ENCODE results near the gene ANK2.
"Not testable (repeated sequence)": the region's sequence is repeated elsewhere in the genome, so short reads cannot be mapped to it uniquely, and the experiment has no call there.

Gene ANK2

DNA sequence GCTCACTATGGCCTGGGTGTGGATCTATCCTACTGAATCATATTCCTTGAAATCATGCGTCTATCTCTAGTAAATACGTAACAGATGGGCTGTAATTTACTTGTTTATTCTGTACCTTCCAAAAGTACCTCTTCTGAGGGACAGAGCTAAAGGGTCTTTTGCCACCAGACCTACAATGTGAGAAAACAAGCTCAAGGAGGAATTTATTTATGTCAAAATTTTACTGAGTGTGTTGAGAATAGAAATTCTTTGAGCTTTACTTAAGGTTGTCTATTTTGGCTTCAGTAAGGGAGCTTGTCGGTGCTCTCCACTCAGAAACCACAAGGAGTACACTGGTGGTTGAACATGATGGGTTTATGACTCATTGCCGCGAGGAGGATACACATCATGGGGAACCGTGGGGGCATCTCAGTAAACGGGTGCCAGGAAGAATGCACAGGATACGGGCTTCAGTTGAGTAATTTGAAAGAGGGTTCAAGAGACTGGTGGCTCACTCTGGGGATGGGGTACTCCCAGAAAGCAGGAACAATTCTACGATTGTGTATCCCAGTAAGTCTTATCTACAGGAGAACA is 3.0 kb downstream of the ANK2 start:
- no peak for DNase-seq (ENCODE audit: low read depth)

DNA sequence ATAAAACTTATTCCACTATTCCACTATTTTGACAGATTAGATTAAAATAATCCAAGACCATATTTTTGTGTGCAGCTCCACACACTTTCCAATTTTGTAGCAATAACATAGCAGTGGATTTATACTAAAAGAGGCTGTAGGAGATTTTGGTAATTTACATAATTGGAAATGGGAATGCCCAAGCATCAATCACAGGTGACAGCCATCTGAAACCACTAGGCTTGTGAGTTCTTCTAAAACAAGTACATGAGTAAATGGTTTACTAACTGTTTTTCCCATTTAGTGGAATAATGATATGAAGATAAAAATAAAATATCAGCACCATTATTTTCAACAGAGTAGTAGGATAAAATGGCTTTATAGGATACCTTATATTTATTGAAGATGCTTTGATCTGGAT is 4.4 kb downstream of the ANK2 start:
- no peak for DNase-seq (ENCODE audit: low read depth)

DNA sequence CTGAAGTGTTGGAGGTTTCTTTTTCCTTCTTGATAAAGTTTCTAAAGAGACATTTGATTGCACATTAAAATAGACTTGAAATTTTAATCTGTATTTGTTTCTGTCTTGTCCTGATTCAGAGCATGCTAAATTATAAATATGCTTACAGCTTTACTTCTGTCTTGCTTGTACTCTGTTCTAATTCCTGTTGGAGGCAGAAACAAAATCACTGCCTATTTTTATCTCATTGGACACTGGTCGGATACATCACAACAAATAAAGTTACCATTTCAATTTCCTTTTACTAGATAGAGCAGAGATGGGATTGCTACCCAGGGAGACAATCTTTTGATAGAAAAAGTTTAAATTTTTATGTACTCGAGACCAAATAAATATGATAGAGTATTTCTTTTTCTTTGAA is 6.9 kb downstream of the ANK2 start:
- no peak for DNase-seq (ENCODE audit: low read depth)

DNA sequence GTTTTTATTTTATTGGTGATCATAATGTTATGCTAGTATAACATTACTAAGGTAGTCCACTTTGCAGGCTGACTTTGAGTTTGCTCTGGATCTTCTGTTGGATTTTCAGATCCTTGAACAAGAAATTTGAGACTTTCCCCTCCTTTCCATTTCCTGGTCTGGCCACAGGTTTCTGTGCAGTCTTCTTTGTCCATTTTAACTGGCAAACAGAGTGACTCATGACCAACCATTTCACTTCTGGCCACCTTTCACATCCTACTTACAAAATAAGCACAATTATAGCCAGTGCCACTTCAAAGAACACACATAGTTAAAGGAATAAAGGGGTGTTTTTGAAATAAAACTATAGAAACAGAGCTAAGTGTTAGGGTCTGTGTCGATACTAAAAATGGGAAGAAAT is 8.4 kb downstream of the ANK2 start:
- no peak for DNase-seq (ENCODE audit: low read depth)

DNA sequence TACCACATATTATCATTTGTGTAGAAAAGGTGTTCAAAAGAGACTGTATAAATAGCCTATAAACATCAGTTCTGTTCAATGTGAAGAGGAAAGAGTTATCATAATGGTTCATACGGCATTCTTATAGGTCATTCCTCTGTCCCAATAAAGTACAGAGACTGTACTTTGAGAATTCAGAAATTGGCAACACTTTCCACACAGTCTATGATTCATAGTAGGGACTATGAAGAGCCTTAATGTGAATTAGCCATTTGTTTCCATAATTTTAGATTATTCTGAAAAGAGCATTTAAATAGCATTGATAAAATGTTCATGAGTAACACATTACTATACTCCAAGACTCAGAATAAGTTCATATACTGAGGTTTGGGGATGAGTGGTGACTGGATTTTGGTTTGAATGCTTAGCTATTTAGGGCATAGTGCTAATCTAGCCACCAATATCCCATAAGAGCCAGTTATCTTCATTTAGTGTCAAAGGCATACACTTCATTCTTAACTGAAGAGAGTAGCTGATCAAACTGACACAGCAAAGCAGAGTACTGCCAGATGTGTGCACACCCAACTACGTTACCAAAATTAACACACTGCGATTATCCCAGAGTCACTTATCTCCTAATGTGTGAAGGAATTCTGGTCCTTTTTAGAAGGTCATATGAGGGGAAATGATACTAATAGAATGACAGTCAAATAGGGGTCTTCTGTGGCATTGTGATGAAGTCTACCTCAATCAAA is 10.2 kb downstream of the ANK2 start:
- no peak for DNase-seq (ENCODE audit: low read depth)

DNA sequence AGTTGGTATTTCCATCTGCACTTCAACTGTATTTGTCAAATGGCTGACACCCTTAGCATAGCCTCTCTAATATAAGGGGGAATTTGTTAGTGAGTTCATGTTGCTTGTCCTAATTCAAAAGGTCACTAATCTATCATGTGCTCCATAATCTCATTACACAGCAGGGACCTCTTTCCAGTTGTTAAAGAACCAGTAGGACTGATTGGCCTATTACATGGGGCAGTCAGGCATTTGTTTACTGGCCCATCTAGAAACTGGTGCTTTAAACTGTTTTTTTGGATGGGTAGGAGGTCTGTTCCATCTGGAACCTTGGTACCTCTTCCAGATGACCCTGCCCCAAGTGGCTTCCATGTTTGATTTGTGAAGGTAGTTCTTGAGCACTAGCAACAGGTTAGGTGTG is 11.4 kb downstream of the ANK2 start:
- no peak for DNase-seq (ENCODE audit: low read depth)

DNA sequence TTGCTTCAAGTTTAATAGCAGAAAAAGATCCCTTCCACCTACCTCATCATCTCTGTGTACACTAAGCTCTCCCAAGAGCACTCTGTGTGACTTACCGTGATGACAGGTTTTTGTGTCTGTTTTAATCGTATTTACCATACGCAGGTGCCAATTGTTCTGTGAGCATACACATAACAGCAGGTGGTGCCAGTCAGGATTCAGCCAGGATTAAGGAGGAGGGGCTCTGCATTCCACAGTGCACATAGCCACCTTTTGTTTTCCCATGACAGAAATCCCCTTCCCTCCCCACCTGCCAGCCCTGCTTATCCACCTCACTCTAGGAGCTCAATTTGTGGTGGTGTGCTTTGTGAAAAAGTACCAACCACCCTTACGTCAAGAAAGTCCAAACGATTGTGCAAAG is 14.8 kb downstream of the ANK2 start:
- no peak for DNase-seq (ENCODE audit: low read depth)

DNA sequence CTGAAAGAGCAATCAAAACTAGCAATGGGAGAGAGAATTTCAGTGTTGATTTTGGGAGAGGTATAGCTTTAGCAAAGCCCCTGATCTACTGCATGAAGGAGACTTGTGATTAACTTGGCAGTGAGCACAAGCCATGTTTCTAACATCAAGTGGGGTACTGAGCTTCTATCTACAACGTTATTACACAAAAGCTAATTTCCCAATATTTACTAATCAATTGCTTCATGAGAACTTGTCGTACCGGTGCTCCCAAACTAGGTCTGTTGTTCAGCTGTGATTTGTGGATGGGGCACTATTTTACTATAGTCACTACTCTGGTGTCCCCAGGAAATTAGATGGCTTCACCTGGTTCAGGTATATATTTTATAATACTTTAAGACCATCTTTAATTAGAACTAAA is 16.2 kb downstream of the ANK2 start:
- no peak for DNase-seq (ENCODE audit: low read depth)

DNA sequence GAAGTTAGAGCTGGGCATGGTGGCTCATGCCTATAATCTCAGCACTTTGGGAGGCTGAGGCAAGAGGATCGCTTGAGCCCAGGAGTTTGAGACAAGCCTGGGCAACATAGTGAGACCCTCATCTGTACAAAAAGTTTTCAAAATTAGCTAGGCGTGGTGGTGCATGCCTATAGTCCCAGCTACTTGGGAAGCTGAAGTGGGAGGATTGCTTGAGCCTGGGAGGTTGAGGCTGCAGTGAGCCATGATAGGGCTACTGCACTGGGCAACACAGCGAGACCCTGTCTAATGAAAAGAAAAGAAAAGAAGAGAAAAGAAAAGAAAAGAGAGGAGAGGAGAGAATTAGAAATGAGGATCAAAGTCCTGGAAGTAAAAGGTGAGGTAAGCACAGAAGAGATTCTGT is 19.3 kb downstream of the ANK2 start:
- not testable (repeated sequence) for DNase-seq (ENCODE audit: low read depth)

DNA sequence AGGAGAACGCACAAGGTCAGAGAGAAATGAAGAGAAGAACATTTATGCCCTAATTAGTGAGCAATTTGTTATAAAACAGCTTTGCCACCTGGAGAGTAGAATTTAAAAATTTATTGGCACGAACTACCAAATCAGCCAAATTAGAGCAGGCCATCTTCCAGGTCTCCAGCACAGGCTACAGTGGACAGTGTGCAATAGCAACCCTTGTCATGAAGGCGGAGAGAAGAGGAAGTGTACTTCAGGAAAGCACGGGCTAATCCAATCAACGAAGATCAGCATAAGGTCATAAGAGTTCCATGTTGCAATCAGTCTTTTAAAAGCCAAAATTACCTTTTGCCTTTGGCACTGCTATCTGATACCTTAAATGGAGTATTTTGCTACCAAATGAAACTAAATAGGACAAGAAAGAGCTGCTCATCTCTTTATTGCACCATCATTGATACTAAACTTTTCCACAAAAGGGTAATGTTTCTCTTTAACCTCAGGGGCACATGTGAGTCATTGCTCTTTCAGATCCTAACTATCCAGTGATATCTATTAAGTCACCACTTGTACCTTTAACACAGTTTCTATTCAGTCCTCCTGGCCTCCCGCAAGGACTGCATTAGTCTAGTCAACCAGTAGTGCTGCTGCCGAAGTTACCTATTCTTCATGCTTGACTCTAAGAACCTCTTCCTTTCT is 19.9 kb downstream of the ANK2 start:
- no peak for DNase-seq (ENCODE audit: low read depth)

DNA sequence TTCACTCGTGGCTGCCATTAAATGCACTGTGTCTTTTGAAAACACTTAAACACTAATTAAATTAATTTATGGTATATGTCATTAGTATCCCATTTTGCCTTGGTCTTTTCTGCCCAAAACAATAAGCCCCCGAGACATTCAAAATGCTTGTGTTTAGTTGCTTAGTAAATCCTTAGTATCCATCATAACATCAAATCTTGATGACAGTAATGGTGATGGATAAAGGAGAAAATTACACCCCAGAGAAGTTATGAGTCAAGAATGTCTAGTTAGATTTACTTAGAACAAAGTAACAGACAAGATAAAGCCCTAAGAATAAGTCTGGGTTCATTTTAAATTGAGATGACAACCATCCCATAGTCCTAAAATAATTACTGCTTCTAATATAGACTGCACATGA is 21.3 kb downstream of the ANK2 start:
- no peak for DNase-seq (ENCODE audit: low read depth)

DNA sequence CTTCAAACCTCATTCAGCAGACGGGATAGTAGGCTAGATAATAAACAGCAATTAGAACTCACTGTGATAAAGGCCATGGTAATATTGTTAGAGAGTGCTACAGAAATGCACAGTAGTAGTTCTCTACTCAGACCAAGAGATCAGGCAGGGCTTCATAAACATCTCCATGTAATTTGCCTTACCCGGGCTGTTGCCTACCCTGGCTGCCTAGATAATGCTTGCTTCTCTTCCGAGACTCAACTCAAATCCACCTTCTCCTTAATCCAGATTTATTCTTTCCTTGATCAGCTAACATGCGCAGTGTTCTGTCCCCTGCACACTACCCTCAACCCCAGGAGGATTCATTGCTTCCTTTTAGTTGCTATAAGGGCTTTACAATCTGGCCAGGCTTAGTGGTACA is 21.8 kb downstream of the ANK2 start:
- no peak for DNase-seq (ENCODE audit: low read depth)

DNA sequence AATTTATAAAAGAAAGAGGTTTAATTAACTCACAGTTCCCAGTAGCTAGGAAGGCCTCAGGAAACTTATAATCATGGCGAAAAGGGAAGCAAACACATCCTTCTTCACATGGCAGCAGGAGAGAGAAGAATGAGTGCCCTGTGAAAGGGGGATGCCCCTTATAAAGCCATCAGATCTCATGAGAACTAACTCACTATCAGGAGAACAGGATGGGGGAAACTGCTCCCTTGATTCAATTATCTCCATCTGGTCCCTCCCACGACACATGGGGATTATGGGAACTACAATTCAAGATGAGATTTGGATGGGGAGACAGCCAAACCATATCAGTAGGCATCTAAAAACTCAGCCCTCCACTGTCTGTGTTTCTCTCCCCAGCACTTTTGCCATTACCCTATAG is 22.4 kb downstream of the ANK2 start:
- DNase-seq (ENCODE audit: low read depth) = no peak

DNA sequence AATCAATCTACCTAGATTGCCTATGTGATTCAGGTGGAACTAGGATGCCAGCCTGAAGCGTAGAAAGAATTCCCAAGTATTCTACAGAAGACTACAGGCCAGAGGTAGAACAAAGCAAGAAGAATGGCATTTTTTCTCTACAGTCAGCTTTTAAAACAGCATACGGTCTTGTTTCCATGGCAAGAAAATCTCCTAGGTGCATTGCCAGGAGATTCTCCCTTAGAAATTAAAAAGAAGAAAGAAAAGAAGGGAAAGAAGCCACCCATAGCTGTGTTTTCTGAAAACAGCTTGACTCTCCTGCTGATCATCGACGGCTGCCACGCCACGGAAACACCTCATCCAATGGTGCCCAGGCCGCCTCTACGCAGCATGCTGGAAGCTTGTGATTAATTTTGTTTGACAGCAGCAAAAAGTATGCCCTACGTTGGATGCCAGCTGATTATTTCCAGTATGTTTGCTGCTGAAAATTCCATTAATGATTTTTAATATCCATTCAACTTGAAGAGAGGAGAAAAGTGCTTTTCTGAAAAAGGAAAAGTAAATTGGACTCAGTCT is 24.1 kb downstream of the ANK2 start:
- no peak for DNase-seq (ENCODE audit: low read depth)

DNA sequence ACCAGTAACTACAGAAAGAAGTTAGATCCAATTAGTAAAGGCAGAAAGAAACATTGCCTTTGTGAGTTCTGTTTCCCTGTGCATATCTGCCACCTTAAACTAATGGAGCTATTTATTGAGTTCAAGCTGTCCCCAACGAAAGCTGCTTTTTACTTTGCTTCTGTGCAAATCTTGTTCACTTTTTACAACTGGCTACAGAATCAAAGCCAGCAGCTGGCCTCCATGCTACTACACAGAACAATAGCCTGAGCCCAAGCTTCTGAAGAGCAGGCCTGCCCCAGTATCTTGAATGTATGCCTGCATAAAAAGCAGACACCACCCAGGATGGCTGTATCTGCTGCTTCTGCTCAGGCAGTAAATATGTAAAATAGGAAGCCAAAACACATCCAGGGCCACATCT is 28.1 kb downstream of the ANK2 start:
- no peak for DNase-seq (ENCODE audit: low read depth)

DNA sequence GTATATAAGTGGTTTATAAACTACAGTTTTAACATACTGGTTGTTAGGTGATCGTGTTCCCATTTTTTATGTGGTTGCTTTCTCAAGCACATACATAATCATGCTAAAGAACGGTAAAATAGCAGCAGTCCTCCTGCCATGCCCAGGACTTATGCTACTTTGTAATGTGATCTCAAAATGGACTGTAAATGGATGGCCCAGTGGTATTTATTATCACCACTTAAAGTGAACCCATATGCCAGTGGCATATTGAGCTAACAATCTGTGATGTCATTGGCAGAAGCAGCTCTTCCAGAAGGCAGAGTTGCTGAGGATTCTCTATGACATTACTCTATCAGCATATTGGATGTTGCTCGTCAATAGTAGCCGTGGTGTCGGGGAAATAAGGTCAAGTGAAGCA is 28.6 kb downstream of the ANK2 start:
- DNase-seq (ENCODE audit: low read depth) = no peak

DNA sequence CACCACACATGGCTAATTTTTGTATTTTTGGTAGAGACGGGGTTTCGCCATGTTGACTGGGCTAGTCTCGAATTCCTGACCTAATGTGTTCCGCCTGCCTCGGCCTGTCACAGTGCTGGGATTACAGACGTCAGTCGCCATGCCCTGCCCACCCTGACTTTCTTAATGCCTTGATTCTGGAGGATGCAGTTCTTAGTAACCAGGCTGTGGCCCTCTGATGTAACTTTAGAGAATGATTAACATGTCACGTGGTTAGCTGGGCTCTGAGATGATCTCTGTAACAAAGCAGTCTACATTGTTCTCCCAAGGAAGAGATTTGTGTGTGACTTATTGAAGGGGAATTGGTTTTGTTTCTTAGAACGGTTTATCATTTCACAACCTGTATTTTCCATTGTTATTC is 30.6 kb downstream of the ANK2 start:
- no peak for DNase-seq (ENCODE audit: low read depth)

DNA sequence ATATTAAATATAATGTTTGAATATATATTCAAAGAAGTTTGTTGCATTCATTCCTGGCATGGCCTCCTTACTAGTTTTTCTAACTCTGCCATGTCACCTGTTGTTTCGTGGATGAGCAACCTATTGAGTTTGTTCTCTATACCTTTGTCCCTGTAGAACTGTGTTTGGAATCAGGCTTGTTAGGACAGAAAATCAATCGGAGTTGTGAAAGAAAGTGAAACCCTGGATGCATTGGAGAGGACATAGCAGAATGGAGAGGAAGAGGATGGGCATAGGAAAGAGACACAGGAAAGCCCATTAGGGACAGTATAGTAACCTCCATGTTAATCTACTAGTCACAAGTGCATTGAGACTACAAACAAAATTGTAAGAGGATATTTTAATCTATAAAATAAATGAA is 31.2 kb downstream of the ANK2 start:
- DNase-seq (ENCODE audit: low read depth) = no peak

DNA sequence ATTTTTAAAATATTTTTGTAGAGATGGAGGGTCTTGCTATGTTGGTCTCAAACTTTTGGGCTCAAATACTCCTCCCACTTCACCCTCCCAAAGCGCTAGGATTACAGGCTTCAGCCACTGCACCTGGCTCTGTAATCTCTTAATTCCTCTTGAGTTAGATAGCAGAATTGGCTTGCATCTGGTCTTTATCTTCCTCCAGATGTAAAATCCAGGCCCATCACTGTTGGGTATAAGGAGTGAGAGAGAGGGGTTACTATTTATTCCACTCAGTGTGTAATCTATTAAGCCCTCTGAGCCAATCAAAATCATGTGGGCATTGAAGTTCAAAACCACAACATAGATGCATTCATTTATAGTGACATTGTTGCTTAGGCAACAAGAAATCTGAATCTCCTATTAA is 33.9 kb downstream of the ANK2 start:
- no peak for DNase-seq (ENCODE audit: low read depth)

DNA sequence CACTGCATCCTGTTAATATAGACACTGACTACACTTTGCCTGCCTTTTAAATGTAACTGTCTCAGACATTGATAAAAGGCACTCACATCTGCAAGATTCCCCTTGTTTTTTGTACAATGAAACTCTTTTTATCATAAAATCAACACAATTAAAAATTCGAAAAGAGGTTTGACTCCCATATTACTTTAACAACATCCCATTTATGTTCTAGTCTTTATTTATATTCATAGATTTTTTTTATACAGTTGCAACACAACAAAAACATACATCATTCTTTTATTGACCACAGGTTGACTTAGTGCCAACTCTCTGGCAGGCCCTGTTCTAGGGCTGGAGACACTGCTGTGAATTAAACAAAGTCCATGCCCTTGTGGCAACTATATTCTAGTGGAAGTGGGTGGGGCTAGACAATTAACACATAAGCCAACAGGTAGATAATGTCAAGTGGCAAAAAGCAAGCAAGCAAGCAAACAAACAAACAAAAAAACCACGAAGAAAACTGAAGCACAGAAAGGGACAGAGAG is 36.8 kb downstream of the ANK2 start:
- DNase-seq (ENCODE audit: low read depth) = no peak

DNA sequence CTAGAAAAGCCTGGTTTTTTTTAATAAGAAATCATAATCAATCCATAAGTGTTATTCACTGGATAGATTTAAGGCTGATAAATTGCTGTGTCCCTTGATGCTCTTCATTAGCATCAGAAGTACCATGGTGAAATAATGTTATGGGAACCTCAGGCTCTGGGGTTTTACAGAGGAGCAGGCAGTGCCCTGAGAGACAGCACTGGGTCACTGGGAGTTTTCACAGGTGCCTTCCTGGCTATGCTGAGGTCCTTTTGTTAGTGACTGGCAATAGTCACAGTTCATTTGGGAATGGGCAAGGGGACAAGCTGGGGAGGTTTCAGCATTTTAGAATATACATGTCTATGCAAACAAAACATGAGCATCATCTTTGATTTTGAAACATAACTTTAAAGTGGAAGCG is 38.6 kb downstream of the ANK2 start:
- no peak for DNase-seq (ENCODE audit: low read depth)

DNA sequence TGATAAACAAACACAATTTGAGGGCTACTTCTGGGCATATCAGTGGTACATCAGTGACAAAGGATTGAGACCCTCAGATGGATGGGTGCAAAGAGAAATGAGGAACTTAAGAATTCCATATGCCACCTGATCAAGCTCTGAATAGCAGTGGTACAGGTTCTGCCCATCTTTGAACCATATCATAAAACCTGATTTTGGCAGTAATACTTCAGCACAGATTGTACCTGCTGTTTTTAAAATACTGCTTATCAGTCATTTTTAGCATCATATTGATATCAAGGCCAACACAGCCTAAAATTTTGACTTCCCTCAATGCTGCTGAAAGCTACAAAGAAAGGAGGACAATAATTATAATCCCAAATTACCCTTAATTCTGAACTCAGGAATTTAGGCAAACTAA is 41.5 kb downstream of the ANK2 start:
- no peak for DNase-seq (ENCODE audit: low read depth)

DNA sequence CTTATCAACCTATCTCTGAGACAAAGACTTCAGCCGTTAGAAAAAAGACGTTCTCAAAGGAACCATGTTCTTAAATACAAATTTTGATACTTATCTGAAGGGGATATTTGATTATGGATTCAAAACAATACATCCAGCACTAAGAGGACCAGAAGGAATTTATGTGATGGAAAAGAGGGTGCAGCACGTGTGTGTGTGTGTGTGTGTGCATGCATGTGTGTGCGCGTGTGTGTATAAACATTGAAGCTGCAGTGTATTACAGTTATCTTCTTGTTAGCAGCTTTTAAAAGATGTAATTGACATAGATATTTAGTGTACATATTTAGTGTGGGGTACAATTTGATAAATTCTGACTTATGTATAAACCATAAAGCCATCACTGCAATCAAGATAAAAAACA is 44.9 kb downstream of the ANK2 start:
- DNase-seq (ENCODE audit: low read depth) = no peak
